HTR-8/SVneo (cell line): ENCODE data around the gene KIF13A.
"Not testable (repeated sequence)": the region's sequence is repeated elsewhere in the genome, so short reads cannot be mapped to it uniquely, and the experiment has no call there.

Source experiments
- DNase-seq: peaks from one replicate; pipeline ENCODE4 v3.0.0; 2011; ENCODE audit warnings: low spot score, mixed read lengths; ENCODE audit not compliant: insufficient read length
- FAIRE-seq: peaks from 2 replicates; lab custom pipeline; 2011; peaks lifted over from hg19 to GRCh38; lab: Jason Lieb, UNC

The KIF13A gene

DNA sequence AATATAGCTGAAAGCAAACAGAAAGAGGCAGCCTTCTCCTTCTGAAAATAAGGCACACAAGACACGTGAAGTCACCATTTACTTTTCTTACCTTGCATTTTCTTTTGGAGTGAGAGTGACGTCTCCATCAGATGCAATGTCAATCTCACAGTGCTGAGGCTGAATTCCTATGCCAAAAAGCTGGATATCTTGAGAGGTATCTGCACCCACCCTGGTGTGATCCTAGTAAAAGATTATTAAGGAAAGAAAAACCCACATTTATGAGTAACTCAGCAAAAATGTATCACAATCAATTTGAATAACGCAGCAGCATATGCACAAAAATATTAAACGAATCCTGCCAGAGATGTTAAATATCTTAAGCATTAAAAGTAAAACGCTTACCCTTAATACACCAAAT lies 159.3 kb downstream of the KIF13A start:
- DNase-seq, result no peak
- FAIRE-seq, result no peak

DNA sequence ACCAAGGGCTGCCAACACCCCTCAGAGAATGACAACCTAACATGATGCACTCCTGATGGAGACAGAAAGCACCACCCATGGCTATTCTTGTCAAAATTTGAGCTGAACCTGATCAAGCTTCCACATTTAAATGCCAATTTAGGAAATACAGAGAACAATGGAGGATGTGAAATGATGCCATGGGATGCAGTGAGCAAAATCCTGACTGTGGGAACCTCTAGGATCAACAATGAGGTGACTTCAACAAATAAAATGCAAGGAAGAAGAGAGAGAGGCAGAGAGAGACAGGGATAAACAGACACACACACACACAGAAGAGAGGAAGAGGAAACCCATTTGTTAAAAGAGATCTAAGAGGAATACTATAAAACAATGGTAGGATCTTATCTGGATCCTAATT lies 161.1 kb downstream of the KIF13A start:
- DNase-seq (no peak), FAIRE-seq (no peak)

DNA sequence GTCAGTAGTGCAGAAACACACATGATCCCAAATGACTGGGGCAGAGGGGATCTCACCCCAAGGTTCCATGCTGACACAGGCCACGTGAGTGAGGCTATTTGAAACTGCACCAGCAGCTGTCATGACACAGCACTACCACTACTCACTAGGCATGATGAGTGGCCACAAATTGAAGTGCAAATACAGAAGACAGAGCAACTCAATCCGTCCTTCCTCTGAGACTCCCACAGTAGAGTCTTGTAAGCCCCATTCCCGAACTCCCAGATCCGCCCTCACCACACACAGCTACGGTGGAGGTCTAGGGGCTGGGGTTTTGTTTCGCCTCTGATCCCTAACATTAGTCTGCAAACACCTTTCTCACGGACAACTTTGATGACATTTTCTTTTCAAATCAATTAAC lies 167.4 kb downstream of the KIF13A start:
- FAIRE-seq (no peak), DNase-seq (no peak)

DNA sequence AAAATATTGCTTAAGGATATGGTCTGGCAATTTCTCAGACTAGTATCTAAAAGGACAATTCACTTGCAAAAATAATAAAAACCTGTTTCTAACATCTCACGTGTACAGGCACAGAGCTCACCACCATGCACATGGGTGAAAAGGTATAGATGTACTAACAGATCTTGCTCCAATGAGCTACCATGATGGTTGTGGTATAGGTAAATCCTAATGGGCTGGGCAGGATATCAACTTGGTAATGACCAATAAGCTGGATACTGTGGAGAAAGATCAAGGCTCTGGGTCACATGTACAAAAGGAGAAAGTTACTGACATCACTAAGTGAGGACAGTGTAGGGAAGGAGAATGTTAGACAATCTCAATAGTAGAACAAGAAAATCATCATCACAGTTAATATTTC lies 169.7 kb downstream of the KIF13A start:
- peak; percentile 65 for FAIRE-seq
- no peak for DNase-seq

DNA sequence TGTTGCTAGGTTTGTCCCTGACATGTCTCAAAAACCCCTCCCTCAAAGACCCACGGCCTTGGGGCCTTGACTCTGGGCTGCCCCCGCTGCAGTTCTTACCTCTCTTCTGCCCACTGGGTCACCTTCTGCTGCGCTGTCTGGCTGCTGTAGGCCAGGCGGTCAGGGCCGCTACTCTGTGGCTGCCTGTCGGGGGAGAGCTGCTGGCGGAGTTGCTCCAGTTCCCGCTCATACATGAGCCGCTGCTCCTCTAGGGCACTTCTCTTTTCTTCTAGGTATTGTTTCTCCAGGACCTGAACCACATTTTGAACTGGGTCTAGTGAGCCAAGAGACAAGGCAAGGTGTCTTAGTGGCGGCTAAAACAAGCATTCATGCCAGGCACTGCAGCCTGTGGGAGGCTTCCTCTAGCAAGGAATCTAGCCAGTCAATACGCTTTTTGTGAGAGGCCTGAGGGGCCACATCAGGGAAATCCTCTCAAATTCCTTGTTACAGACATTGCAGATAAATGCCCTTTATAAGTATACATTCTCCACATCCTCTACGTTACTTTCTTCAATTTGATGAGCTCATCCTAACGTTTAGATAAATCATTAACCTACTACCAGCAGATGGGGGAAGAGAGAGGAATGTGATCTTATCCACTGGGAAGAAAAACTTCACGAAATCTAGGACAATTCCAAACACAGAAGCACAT lies 170.4 kb downstream of the KIF13A start:
- no peak for FAIRE-seq
- DNase-seq, result peak; percentile 30

DNA sequence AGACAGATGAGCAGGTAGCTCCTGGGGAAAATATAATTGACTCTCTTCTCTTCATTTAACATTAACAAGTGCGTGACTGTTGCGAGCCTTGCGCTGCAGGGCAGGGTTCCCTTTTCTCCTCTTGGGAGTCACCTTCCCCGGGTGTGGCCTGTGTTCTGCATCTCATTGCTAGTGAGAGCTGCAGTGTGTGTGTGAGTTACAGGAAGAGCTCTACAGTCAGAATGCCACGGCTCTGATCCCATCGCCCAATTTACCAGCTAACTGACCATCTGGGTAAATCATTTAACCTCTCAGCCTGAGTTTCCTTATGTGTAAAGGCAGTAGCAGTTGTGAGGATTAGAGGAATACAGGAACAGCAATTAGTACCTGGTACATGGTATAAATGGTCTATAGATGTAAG lies 173.9 kb downstream of the KIF13A start:
- FAIRE-seq, result no peak
- DNase-seq, result no peak

DNA sequence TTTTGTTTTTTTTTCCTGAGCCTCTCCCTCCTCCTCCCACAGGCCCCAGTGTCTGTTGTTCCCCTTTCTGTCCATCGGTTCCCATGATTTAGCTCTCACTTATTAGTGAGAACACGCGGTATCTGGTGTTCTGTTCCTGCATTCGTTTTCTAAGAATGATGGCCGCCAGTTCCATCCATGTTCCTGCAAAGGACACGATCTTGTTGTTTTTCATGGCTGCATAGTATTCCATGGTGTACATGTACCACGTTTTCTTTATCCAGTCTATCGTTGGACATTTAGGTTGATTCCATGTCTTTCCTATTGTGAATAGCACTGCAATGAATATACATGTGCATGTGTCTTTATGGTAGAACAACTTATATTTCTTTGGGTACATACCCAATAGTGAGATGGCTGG lies 175.1 kb downstream of the KIF13A start:
- DNase-seq (no peak), FAIRE-seq (no peak)

DNA sequence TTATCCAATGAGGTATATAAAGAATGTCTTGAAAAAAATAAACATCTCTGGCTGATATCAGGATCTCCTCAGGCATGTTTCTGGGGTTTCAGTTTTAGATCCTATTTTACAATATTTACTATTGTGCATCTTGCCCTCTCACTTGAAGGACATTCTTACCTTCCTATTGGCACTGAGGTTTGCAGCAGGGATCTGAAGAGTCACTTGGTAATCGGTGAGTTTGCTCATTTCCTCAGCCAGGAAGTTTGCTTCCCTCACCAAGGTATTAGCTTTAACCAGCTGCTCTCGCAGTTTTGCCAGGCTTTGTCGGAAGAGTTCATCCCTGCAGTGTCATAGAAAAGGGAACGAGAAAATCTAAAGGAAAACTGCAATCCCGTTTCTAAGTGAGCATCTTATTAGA lies 178.8 kb downstream of the KIF13A start:
- FAIRE-seq (no peak), DNase-seq (no peak)

DNA sequence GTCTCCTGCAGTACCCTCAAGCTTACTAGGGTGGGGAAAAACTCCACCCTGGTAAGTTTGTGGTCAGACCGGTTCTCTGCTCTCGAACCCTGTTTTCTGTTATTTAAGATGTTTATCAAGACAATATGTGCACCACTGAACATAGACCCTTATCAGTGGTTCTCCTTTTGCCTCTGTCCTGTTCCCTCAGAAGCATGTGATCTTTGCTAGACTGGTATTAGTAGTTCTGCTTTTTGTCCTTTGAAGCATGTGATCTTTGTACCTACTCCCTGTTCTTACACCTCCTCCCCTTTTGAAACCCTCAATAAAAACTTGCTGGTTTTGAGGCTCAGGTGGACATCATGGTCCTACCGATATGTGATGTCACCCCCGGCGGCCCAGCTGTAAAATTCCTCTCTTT lies 180.0 kb downstream of the KIF13A start:
- DNase-seq, FAIRE-seq: not testable (repeated sequence)

DNA sequence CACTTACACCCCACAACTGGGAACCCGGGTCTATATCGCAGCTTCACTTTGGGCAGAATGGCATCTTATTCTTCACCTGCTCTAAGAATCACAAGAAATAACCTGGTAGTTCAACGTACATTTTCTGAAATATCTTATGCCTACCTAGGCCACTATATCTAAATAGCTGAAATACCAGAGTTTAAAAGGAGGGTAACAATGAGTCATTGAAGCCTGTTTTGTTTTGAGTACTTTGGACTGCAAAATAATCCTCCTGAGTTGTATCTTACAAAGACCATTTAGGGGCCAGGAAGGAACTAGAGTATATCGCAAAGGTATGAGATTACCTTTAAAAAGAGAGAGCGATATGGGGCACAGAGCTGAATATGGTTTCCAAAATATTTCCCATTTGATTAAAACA lies 184.0 kb downstream of the KIF13A start:
- DNase-seq, result no peak

DNA sequence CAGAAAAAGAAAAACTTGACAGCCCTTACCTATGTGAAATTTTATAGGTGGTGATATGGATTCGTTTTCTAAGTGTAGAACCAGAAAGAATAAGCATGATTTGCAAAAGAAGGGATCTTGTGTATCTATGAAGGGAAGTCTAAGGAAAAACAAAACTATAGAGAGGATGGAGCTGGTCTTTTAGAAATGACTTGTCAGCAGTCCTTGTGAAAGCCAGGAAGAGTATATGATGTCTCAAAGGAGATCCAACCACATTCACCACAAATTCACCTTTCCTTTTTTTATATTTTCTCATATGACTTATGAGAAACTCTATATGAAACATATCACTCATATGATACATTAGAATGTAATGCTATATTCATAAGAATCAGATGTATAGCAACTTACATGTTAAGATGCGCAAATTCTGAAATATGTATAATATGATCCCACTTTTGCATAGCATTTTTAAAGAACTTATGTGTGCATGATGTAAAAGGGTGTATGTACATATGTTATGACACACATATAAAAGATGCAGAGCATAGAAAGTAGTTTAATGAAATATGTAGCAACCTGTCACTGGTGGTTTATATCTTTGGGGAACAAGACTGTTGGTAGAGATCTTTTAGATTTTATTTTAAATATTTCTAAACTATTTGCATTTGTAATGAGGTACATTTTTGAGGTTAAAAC lies 188.8 kb downstream of the KIF13A start:
- DNase-seq, result no peak
- FAIRE-seq, result no peak

More for the DNA sequence above, 184.0 kb downstream of the KIF13A start:
- FAIRE-seq, result no peak

DNA sequence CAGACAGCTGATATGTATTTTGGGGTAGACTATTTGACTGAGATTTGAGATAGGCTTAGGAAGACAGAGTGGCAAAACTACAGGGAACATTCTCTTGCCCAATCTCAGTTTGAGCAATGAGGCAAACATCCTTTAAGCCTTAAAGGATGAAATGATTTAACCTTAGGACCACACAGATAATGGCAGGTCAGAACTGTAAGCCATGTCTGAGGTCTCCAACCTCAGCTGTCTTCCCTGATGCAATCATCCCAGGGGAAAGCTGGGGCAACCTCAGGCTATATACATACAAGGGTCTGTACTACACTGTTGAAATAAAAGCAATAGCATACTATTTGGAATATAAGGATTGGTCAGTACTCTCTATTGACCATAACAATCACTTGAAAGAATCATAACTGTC lies 196.9 kb downstream of the KIF13A start:
- no peak for FAIRE-seq

DNA sequence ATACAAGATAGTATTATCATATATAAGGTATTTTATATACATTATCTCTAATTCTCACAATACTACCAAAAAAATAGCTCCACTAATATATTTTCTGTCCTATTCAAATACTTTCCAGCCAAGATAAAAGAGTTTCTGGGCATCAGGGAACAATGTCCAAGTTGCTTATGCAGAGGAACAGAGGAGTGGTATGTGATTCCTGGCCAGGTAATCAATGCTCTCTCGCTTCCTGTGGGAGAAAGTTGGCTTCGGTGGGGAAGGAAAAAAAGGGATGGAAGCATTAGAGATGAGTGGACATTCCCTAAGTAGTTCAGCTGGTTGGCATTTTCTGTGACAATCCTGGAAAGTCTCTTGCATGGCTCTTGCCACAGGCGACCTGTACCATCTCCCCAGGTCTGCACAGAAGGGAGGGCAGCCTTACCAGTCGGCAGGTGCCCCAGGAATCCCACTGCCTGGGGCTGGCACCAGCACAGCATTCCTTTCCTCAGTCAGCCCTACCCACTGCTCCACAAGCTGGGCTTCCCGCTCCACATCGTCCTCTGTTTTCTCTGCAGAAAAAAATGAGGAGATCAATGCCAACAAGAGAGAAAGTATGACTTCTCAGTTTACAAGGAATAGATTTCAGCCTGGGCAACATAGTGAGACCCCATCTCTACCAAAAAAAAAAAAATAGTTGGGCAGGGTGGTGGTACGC lies 202.2 kb downstream of the KIF13A start:
- FAIRE-seq (no peak), DNase-seq (no peak)

More for the DNA sequence above, 196.9 kb downstream of the KIF13A start:
- DNase-seq, result no peak

DNA sequence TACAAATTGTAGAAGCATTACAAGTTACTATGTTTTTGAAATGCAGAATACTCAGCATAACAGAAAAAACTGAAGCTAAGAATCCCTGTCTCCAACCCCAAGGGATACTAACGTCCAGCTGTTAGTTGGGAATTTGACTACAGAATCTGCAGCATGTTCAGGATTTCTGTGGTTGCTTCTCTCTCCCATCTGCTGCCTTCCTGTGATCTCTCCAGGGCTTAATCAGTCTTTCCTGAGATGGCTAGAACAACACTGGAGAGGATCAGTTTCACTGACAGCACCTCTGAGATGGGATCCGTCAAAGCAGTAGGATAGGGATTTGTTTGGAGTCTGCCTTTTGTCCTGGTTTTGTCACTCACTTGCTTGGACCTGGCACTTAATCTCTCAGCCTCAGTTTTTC lies 207.4 kb downstream of the KIF13A start:
- FAIRE-seq (no peak), DNase-seq (no peak)

DNA sequence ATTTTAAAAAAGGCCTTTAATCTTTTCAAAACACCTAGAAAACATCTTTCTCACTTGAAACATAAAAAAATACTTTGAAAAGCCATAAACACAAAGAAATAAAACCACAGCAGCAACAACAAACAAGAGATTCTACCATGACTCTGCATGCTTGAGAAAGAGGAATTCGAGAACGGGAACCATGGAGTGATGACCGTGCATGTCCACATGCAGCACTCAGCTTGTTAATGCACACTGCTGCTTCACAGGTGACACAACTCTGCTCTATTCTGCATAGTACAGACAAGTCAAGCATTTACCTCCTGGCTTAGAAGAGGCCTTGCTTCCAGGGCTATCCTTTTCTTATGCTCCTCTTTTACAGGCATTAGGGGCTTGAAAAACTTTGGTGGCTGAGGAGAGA lies 215.8 kb downstream of the KIF13A start:
- DNase-seq (no peak), FAIRE-seq (no peak)

DNA sequence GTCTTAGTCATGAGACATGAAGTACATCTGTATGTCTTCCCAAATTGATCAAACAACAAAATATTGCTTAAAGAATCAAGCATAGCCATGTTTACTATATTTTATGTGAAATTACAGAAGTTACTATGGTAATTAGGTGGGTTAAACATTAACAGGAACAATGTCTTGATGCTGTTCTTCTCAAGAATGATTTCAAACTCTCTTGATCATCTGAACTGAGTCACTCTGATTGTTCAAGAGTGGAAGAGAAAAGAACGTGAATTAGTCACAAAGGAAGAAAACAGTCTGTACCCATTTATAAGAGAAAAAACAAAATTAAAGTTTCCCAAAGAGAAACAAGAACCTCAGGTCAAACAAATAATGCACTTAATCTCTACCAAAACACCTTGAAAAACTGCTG lies 218.6 kb downstream of the KIF13A start:
- FAIRE-seq (no peak), DNase-seq (no peak)

DNA sequence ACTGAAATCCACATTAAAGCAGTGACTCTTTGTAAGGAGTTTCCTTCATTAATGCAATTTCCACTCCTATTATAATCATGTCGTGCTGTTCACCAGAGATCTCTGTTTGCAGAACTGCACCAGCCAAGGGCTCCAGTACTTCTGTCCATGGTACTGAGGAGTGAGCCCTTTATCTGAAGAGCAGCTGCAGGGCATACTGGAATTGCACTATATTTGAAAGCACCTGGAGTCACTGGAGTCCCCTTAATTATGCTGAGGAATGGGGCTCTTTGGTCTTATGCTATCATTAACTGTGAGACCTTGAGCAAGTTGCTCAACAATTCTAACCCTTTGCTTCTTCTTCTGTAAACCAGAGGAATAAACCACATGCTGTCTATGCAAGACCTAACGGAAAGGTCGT lies 219.0 kb downstream of the KIF13A start:
- FAIRE-seq (no peak), DNase-seq (no peak)

DNA sequence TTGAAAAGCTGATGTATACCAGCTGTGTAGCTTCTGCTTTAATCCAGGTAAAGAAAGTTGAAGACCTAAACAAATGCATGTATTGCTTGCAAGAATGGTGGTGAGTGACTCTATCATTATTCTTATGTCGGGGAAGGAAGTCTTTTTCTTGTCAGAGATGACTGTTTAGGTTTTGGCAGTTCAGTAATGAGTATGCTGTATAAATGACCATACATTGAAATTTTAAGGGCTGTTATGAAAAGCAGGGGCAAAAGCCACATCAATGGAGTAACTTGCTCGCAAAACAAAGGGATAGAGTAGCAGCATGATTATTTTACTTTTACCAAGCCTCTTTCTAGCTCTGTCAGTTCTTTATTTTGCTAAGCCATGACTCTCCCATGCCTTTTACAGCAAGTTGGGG lies 224.8 kb downstream of the KIF13A start:
- FAIRE-seq (no peak), DNase-seq (no peak)

DNA sequence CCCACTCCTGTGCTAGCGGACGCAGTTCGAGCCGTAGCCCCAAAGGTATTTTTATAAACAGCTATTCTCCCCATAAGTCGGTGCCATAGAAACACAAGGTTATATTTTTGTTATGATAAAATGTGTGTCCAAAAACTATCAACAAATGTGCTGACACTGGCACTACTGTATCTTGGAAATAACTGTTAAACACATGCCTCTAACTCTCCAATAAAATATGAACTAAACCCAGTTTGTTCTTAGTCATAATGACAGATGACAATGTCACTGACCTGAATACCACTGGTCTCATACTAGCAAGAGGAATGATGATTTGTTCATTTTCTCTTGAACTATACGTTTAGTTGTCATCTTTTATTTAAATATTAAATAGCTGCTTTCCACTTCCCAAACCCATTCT lies 229.3 kb downstream of the KIF13A start:
- DNase-seq (no peak), FAIRE-seq (no peak)

DNA sequence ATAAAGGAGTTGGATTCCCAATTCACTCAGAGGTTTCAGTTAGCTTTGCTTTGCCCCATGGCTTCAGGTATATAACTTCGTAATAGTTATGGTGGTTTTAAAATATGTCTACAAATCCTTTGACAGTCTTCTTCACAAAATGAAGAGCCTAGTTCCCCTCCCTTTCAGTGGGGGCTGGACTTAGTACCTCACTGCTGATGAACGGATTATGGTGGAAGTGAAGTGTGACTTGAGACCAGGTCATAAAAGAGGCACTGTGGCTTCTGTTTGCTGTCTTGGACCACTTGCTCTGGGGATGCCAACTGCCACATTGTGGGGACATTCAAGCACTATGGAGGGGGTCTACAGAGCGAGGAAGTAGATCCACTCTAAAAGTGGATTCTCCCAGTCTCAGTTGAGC lies 233.2 kb downstream of the KIF13A start:
- FAIRE-seq (no peak), DNase-seq (no peak)

DNA sequence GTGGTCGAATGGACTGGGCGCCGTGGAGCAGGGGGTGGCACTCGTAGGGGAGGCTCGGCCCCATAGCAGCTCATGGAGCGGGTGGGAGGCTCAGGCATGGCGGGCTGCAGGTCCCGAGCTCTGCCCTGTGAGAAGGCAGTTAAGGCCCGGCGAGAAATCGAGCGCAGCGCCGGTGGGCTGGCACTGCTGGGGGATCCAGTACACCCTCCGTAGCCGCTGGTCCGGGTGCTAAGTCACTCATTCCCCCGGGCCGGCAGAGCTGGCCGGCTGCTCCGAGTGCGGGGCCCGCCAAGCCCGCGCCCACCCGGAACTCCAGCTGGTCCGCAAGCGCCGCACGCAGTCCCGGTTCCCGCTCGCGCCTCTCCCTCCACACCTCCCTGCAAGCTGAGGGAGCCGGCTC lies 242.1 kb downstream of the KIF13A start:
- DNase-seq, FAIRE-seq: not testable (repeated sequence)
